ENCODE results near the gene PLAC1.

Gene PLAC1, protein sequence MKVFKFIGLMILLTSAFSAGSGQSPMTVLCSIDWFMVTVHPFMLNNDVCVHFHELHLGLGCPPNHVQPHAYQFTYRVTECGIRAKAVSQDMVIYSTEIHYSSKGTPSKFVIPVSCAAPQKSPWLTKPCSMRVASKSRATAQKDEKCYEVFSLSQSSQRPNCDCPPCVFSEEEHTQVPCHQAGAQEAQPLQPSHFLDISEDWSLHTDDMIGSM

GRCh38 chrX:134658002-134658759 lies at the start of gene PLAC1:
Gene PLAC1, minus strand, starts transcription at chrX:134658471. Its CDS starts 91,789 bp downstream, at chrX:134566682.
- DNase-seq: no peak

GRCh38 chrX:134706138-134706537 lies 47.9 kb upstream of the PLAC1 start:
- no peak for DNase-seq

DNA sequence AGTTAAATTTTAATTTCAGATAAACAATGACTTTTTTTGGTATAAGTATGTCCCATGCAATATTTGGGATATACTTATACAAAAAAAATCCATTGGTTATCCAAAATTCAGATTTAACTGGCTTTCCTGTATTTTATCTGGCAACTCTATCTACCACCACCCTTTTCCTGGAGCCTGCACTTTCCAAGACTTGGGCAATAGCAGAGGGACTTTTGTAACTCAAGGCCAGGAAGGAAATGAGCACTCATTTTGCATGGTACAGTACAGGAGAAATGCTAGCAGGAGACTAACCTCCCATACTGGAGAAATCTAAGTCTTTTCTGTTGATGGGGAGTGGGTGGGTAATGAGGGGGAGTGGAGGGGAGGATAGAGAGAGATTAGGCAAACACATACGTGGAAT lies 37.7 kb upstream of the PLAC1 start:
- DNase-seq: no peak

DNA sequence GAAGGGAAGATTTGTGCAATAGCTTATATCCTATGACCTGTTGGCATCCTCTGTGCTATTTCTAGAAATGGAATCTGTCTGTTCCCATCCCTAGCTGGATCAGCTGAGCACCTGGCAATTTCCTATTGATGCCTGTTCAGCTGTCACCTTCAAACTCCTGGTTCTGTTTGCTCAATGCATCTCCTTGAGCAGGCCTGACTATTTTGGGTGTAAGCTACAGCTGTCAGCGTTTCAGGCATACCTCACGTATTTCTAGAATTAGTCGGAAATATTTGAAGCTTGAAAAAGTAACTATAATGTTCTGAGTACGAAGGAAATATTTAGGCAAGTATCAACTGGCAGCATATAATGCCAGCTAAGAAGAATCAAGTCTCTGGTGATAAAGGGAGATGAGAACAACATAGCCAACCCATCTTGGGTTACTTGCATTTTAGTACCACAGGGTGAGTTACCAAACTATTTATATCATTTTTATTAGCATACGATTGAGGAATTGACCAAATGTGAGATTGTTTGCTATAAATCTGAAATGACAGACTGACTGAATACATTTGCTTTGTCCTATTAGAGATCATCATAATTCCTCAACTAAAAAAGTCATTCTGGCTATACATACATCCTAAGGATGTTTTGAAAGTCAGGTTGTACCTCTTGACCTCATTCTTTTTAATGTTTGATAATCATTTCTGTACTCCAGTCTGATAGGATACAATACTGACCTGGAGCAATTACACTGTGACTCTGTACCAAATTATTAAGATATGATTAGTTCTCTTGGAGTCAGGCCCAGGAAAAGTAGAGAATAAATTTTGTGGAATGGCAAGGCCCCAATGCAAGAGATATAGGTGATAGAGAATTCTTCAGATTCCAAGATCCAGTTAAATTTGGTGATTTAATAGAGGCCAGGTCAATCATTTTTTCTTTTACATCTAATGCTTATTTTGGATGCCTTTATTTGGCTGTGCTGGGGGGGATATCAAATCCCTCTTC lies 36.4 kb upstream of the PLAC1 start:
- DNase-seq: no peak

DNA sequence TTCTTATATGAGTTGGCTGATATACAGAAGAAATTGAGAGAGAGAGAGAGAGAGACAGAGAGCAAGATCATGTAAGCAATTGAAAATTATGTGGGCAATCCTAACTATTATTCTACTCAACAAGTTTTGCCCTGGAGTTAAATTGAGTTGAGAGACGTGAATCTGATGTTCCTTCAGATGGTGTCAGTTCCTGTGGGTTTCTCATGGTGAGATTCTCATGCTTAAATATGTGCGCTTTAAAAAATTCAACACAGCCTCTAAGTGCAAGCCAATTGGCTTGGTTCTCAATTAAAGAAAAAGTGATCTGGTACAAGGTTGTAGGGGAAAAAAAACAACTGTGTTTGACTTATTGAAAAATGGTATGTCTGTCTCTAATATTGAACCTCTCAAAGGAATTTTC lies 35.4 kb upstream of the PLAC1 start:
- no peak for DNase-seq

DNA sequence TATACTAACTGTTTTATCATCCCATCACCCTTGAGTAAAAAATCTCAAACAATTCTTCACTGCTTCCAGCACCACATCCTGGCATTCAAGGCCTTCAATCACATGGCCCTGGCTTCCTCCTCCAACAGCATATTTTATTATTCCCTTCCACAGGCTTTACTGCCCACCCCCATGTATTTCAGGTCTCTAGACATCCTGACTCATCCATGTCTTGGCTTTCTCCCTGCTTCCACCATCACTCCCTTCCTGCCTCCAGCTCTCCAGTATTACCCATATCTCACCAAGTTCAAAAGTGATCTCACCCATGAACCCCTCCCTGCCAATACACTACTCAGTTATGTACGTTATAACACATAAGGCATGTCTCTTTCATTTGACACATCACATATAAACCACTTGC lies 34.7 kb upstream of the PLAC1 start:
- DNase-seq: no peak

- no peak for DNase-seq
Measured at GRCh38 chrX:134692233-134692632, 34.0 kb upstream of the PLAC1 start.

DNA sequence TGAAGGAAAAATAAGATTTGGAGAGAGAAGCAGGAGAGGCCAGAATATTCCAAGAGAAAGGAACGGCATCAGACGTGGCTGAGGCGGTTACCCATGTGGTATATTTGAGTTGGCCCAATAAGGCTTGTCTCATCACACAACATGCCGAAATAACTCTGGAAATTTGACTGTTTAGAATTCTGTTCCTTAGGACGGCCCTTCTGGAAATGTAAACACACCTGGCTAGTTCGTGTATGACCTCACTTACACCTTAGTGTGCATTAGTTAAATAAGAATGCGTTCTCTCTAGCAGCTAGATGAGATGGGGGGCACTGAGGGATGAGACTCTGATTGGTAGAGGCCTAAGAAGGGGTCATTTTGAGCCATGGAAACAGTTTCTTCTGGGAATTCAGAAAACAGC lies 33.2 kb upstream of the PLAC1 start:
- no peak for DNase-seq

DNA sequence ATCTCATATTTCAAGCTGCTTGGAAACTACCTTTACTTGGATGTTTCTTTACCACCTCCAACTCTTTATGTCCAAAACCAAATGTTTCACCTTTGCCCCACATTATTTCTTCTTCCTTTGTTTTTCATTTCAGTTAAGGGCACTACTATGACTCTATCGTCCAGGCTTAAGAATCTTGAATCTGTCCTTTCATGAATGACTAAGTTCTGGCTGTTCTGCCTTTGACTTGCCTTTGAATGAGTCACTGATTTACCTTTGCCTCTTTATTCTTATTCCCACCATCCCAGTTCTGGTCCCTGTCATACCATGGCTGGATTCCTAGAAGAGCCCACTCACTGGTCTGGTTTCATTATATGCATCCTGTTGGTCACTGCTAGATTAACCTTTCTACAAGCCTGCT lies 30.6 kb upstream of the PLAC1 start:
- no peak for DNase-seq

- DNase-seq: no peak
Measured at GRCh38 chrX:134688031-134688823, 30.0 kb upstream of the PLAC1 start.

DNA sequence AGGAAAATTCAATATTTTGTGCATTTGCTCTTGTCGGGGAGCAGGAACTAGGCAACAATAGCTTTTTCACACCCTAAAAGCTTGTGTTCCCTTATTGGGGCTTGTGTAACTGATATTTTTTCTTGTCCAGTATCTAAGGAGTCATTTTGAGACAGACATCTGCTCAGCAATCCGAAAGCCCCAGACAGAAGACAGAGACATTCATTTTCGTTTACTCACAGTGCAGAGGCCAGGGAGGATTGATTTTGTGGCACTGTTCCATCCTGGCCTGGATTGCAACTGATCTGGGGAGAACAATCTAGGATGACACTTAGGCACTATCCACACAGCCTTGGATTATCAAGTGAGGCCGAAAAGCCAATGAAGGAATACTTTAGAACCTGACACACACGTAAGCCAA lies 27.4 kb upstream of the PLAC1 start:
- DNase-seq: no peak

DNA sequence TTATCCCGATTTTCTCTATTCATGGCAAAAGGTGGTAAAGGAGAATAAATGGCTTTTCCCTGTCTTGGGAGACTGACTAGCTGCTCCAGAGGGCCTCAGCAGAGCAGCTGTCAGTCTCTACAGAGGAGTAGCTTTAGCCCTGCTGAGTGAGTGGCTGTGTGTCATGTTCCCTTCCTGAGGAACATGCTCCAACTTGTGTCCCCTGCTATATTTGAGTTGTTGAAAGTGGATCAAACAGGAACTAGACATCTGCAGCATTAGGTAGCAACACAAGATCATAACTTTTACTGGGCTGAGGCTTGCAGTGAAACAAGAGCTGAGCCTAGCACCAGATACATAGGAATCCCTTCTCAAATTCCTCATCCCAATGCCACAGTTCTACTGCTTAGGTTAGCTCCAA lies 26.7 kb upstream of the PLAC1 start:
- DNase-seq: no peak

DNA sequence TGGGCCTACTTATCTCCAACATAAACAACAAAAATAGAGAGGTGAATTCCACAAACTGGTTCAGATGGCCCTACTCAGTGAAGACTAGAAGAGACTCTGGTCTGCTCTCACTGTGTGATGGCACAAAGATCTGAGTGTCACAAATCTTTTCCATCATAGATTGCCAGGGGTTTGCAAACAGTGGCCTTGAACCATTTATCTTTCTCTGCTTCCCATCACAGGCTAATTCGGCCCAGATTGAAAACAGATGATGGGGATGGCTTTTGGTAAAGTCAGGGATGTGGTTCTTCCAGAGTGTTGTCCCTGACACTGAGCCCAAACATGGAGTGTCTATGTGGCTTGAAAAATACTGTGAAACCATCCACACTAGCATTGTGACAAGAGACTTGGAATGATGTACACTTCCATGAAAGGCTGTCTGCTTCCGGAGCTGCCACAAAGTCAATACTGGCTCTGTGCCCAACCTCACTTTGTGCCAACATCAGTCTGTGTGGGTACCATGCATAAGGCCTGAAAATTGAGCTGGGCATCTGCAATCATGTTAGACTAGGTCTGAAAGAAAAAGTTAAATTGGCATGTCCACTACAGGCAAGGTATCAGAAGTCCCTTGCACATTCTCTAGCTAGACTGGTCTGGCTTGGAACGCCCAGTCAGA lies 25.2 kb upstream of the PLAC1 start:
- no peak for DNase-seq

- DNase-seq: no peak
Measured at GRCh38 chrX:134682081-134682480, 23.8 kb upstream of the PLAC1 start.

- no peak for DNase-seq
Measured at GRCh38 chrX:134679644-134680043, 21.4 kb upstream of the PLAC1 start.

GRCh38 chrX:134679221-134679620 lies 20.9 kb upstream of the PLAC1 start:
- DNase-seq: no peak

DNA sequence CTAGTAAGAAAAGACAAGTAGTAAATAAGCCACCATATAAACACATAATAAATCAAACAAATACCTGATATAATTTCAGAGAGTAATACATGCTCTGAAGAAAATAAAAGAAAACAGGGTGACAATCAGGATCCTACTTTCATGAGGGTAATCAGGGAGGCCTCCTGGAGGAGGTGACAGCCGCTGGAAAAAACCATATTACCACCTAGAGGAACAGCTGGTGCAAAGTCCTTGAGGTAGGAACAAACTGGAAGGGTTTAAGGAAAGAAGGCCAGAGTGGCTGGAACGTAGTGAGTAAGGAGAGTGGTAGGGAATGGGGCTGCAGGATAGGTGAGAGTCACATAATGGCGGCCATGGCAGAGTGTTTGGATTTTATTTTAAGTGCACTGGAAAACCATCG lies 19.1 kb upstream of the PLAC1 start:
- DNase-seq: no peak

DNA sequence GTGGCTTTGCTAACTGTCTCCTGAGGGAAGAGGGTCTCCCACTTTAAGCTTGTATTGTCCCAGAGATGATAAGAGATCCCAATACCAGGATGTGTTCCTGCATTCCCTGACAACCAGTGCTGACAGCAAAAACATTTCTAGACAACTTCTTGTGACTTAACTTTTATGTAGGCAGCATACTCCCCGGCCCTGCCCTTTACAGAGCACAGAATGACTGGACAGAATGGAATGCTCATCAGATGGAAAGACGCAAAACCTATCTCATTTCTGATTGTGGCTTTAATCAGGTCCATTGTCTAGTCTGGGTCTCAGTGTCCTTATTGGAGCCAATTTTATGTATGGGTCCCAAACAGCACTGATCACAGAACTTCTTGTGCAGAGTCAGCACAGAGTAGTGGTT lies 18.2 kb upstream of the PLAC1 start:
- no peak for DNase-seq

DNA sequence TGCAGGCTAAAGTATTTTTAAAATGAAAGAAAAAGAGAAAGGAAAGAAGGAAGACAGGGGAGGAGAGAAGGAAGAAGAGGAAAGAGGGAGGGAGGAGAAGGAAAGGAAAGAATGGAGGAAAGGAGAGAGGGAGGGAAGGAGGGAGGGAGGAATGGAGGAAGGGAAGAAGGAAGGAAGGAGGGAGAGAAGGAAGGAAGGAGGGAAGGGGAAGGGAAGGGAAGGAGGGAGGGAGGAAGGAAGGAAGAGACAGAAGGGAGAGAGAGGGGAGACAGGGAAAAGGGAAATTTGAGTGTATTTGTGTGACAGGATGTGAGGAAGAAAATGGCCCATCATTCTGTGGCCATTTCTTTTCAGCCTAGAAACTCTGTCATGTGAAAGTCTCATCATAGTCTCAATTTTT lies 14.9 kb upstream of the PLAC1 start:
- no peak for DNase-seq

GRCh38 chrX:134672101-134672500 lies 13.8 kb upstream of the PLAC1 start:
- no peak for DNase-seq

DNA sequence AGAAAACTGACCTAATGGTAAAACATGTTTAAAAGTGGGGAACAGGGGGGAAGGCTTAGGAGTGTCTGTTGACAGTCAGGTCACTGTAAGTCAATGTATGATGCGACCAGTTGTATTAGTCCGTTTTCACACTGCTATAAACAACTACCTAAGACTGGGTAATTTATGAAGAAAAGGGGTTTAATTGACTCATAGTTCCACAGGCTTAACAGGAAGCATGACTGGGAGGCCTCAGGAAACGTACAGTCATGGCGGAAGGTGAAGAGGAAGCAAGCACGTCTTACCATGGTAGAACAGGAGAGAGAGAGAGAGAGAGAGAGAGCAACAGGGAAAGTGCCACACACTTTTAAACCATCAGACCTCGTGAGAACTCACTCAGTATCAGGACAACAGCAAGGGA lies 13.0 kb upstream of the PLAC1 start:
- no peak for DNase-seq

All from stimulated activated CD4-positive, alpha-beta T cell treated with anti-CD3 and anti-CD28 coated beads, Interleukin-4, amount 100 ng/mL, for 1 hour (primary cell).